SK-N-SH (cell line): Measurements from ENCODE around the gene DSCAM.

Experiments used
- ELF1 ChIP-seq: IDR thresholded peaks from 2 replicates; pipeline ENCODE4 v1.4.0; 2012
- POLR2AphosphoS5 ChIP-seq: IDR thresholded peaks from 2 replicates; pipeline ENCODE4 v1.6.1; 2012; ENCODE audit warnings: low read depth, low read length
- RAD21 ChIP-seq: IDR thresholded peaks from 2 replicates; pipeline ENCODE4 v1.6.1; 2012; ENCODE audit warnings: mild to moderate bottlenecking, low read length
- TF ChIP-seq, protein P1 (sequence below): fragments of 200-600 bp; sonication (generic); IDR thresholded peaks from 2 replicates; pipeline ENCODE4 v1.6.1; 2017; ENCODE audit warnings: antibody characterized with exemption, mild to moderate bottlenecking, moderate library complexity
- TF ChIP-seq, protein P2 (sequence below): fragments of 150-350 bp; IDR thresholded peaks from 2 replicates; pipeline ENCODE4 v1.6.1; 2016; ENCODE audit warnings: mild to moderate bottlenecking, low read depth, low read length
- TF ChIP-seq, protein P3 (sequence below): IDR thresholded peaks from 2 replicates; pipeline ENCODE4 v1.6.1; 2012; ENCODE audit warnings: mild to moderate bottlenecking, low read depth, low read length, moderate library complexity

DNA sequence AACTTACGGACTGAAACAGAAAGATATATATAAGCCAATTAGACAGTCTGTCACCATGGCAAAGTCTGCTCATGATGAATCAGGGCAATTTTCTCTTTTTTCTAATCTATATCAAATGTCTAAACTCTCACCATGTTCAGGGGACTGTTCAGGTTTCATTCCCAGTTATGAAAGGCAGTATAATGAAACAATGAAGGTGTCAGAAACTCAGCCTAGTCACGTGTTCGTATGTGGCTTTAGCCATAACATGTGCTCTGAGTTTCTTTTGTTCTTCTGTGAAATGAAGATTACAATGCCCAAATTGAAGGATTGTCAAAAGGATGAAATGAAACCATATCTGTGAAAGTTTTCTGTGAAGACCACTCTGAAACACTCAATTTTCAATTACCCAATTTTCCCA lies 392.9 kb downstream of the DSCAM start:
- TF ChIP-seq RAD21: no peak
- TF ChIP-seq ELF1: no peak
- TF ChIP-seq POLR2AphosphoS5: no peak
- TF ChIP-seq, protein P1, sequence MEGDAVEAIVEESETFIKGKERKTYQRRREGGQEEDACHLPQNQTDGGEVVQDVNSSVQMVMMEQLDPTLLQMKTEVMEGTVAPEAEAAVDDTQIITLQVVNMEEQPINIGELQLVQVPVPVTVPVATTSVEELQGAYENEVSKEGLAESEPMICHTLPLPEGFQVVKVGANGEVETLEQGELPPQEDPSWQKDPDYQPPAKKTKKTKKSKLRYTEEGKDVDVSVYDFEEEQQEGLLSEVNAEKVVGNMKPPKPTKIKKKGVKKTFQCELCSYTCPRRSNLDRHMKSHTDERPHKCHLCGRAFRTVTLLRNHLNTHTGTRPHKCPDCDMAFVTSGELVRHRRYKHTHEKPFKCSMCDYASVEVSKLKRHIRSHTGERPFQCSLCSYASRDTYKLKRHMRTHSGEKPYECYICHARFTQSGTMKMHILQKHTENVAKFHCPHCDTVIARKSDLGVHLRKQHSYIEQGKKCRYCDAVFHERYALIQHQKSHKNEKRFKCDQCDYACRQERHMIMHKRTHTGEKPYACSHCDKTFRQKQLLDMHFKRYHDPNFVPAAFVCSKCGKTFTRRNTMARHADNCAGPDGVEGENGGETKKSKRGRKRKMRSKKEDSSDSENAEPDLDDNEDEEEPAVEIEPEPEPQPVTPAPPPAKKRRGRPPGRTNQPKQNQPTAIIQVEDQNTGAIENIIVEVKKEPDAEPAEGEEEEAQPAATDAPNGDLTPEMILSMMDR: no peak
- TF ChIP-seq, protein P2, sequence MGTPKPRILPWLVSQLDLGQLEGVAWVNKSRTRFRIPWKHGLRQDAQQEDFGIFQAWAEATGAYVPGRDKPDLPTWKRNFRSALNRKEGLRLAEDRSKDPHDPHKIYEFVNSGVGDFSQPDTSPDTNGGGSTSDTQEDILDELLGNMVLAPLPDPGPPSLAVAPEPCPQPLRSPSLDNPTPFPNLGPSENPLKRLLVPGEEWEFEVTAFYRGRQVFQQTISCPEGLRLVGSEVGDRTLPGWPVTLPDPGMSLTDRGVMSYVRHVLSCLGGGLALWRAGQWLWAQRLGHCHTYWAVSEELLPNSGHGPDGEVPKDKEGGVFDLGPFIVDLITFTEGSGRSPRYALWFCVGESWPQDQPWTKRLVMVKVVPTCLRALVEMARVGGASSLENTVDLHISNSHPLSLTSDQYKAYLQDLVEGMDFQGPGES: no peak
- TF ChIP-seq, protein P3, sequence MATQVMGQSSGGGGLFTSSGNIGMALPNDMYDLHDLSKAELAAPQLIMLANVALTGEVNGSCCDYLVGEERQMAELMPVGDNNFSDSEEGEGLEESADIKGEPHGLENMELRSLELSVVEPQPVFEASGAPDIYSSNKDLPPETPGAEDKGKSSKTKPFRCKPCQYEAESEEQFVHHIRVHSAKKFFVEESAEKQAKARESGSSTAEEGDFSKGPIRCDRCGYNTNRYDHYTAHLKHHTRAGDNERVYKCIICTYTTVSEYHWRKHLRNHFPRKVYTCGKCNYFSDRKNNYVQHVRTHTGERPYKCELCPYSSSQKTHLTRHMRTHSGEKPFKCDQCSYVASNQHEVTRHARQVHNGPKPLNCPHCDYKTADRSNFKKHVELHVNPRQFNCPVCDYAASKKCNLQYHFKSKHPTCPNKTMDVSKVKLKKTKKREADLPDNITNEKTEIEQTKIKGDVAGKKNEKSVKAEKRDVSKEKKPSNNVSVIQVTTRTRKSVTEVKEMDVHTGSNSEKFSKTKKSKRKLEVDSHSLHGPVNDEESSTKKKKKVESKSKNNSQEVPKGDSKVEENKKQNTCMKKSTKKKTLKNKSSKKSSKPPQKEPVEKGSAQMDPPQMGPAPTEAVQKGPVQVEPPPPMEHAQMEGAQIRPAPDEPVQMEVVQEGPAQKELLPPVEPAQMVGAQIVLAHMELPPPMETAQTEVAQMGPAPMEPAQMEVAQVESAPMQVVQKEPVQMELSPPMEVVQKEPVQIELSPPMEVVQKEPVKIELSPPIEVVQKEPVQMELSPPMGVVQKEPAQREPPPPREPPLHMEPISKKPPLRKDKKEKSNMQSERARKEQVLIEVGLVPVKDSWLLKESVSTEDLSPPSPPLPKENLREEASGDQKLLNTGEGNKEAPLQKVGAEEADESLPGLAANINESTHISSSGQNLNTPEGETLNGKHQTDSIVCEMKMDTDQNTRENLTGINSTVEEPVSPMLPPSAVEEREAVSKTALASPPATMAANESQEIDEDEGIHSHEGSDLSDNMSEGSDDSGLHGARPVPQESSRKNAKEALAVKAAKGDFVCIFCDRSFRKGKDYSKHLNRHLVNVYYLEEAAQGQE: no peak
